AG04449 (cell line): ENCODE data around the gene CSAD.

Experiments
- CTCF ChIA-PET: fragments of 350-600 bp; formaldehyde crosslinking; extraction: SDS; loops from one replicate; lab custom pipeline; 2021; ENCODE audit warnings: antibody characterized with exemption; lab: Yijun Ruan, JAX
- POLR2A ChIA-PET: fragments of 400-600, 350-600 bp; formaldehyde crosslinking; extraction: SDS; loops from one replicate; lab custom pipeline; 2020; ENCODE audit warnings: antibody characterized with exemption, inconsistent platforms; lab: Yijun Ruan, JAX
- DNase-seq: peaks from one replicate; pipeline ENCODE4 v3.0.0-alpha.2; 2010; ENCODE audit warnings: low read depth, low spot score
- H3K4me3 ChIP-seq: 2 replicates; pipeline ENCODE4 v1.5.1; 2011; ENCODE audit warnings: low read depth, mild to moderate bottlenecking, control low read depth, low read length
- CTCF ChIP-seq: IDR thresholded peaks from one replicate; pipeline ENCODE4 v1.5.1; 2011; ENCODE audit warnings: mild to moderate bottlenecking, moderate library complexity, low read length, control low read depth, inconsistent platforms; ENCODE audit not compliant: insufficient read depth; ENCODE audit errors: missing control alignments

CSAD gene

GRCh38 chr12:53193985-53194716 lies 13.4 kb upstream of the CSAD start:
- TF ChIP-seq CTCF = no peak
- DNase-seq = no peak
- no peak overlapping the region for H3K4me3 ChIP-seq
- ChIA-PET POLR2A (no interaction called here), CTCF (interaction anchor here (1.0 to 9.6 kb wide), 15 partner anchors 9 to 128 kb away, joined by 3 to 108 read pairs (median 7); partner anchors contain the start of genes CSAD and ITGB7)

DNA sequence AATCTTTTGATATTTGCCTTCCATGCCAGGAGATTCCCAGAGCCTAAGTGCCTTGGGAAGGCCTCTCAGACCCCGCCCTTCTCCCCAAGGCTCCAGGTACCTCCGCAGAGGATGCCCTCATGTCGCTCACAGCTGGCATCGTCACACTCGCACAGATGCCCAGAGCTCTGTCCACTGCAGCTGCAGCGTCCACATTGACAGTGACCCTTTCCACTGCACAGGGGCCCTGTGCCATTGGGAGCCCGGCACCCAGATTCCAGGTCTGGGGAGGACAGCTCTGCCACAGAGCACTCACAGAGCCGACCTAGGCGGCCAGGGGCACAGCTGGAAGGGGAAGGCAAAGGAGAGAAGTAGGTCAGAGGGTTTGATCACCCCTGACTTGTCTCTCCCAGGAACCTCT lies 12.3 kb upstream of the CSAD start:
- ChIA-PET POLR2A (interaction anchor here (0.5 kb wide), 1 partner anchor 130 kb away, joined by 3 read pairs; no protein-coding TSS in a partner anchor), CTCF (interaction anchor here (1.0 to 9.6 kb wide), 6 partner anchors 11 to 126 kb away, joined by 3 to 108 read pairs (median 8); partner anchors contain the start of gene CSAD)
- no peak overlapping the region for H3K4me3 ChIP-seq
- no peak for TF ChIP-seq CTCF
- DNase-seq = no peak

- no peak overlapping the region for H3K4me3 ChIP-seq
- POLR2A ChIA-PET = no interaction called here
- CTCF ChIA-PET = interaction anchor here (1.0 to 9.6 kb wide), 6 partner anchors 11 to 126 kb away, joined by 3 to 108 read pairs (median 8); partner anchors contain the start of gene CSAD
- TF ChIP-seq CTCF = no peak
- DNase-seq = no peak
These were observed 11.9 kb upstream of the CSAD start for GRCh38 chr12:53192531-53193021.

- POLR2A ChIA-PET = no interaction called here
- CTCF ChIA-PET = interaction anchor here (1.4 to 9.6 kb wide), 6 partner anchors 10 to 129 kb away, joined by 3 to 108 read pairs (median 8); partner anchors contain the start of gene CSAD
- DNase-seq = no peak
These were observed 11.3 kb upstream of the CSAD start for GRCh38 chr12:53191885-53192530.

DNA sequence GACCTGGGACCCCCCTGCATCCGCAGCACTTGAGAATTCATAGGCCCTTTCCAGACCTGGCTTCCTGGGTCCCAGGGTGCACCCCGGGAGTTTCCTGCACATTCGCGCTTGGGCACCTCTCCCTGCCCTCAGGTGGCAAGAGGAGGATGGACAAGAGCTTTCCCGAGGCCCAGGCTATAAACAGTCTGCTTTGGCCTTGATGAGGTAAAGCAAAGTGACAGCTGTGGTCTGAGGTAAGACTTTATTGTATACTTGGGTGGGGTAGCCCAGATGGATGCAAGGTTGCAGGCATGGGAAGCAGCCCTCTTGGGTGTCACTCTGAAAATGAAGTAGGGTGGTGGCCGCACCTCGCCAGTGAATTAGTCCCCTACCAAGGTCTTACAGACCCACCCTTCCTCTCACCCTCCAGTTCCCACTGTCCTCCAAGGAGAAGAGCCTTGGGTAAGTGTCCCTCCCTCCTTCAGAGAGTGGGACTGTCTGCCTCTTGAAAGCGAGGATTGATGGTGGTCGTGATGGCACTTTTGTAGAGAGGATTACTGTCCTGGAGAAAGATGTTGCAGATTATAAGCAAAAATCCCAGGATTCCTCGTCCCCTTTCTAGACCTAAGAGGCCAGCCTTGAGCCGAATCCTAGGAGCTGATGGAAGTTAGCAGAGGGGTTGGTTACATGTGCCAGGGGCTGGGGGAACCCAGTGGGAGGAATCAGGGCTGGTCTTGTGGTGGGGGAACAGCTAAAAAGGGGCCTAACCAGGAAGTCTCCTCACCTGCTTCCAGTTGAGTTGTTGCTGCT lies 10.6 kb upstream of the CSAD start:
- no peak for TF ChIP-seq CTCF
- no peak overlapping the region for H3K4me3 ChIP-seq
- ChIA-PET CTCF (interaction anchor here (1.4 to 9.6 kb wide), 7 partner anchors 8 to 130 kb away, joined by 3 to 108 read pairs (median 14); partner anchors contain the start of gene CSAD), POLR2A (interaction anchor here (0.8 kb wide), 1 partner anchor 11 kb away, joined by 4 read pairs; the partner anchor contains the start of genes CSAD and ZNF740)
- DNase-seq = no peak

More at GRCh38 chr12:53191885-53192530, 11.3 kb upstream of the CSAD start:
- no peak overlapping the region for H3K4me3 ChIP-seq
- TF ChIP-seq CTCF = no peak
